Activated CD4-positive, alpha-beta memory T cell treated with anti-CD3 and anti-CD28 coated beads, Interleukin-2, amount 10 ng/mL, durations not matched to agents 7 days and 5 days (primary cell): Measurements from ENCODE around the gene TCFL5. TPM values are rescaled to one million over a fixed set of nuclear protein-coding genes. Genes with fewer than 3 reads are reported as not detected.

ENCODE experiments used
- CTCF ChIA-PET: fragments of 350-600 bp; sonication (Branson Sonifier 250); formaldehyde crosslinking; loops from one replicate; lab custom pipeline; 2021; ENCODE audit warnings: antibody characterized with exemption, inconsistent platforms; lab: Charles Lee
- POLR2A ChIA-PET: fragments of 350-600 bp; sonication (Branson Sonifier 250); formaldehyde crosslinking; loops from one replicate; lab custom pipeline; 2021; ENCODE audit warnings: antibody characterized with exemption; lab: Charles Lee
- DNase-seq: peaks from one replicate; pipeline ENCODE4 v3.0.0-alpha.2; 2020
- H3K27ac Mint-ChIP-seq: one replicate; pipeline ENCODE4 v1.8.0; 2021; ENCODE audit warnings: mild to moderate bottlenecking, mixed read lengths
- H3K27me3 Mint-ChIP-seq: one replicate; pipeline ENCODE4 v1.8.0; 2021; ENCODE audit warnings: mixed read lengths
- H3K36me3 Mint-ChIP-seq: one replicate; pipeline ENCODE4 v1.8.0; 2021; ENCODE audit warnings: low read depth, mixed read lengths
- H3K4me1 Mint-ChIP-seq: one replicate; pipeline ENCODE4 v1.8.0; 2021; ENCODE audit warnings: mixed read lengths
- H3K4me3 Mint-ChIP-seq: one replicate; pipeline ENCODE4 v1.8.0; 2021; ENCODE audit warnings: mild to moderate bottlenecking, mixed read lengths
- H3K9me3 Mint-ChIP-seq: one replicate; pipeline ENCODE4 v1.8.0; 2021; ENCODE audit warnings: mixed read lengths
- total RNA-seq, 2 experiments: library from RNA; stranded (reverse); gene quantifications; one replicate each; pipeline ENCODE4 v1.2.3, GENCODE V29; 2021

The TCFL5 gene
- total RNA-seq, 2 experiments from 2014 or later, result 6.0 to 6.2 TPM

DNA sequence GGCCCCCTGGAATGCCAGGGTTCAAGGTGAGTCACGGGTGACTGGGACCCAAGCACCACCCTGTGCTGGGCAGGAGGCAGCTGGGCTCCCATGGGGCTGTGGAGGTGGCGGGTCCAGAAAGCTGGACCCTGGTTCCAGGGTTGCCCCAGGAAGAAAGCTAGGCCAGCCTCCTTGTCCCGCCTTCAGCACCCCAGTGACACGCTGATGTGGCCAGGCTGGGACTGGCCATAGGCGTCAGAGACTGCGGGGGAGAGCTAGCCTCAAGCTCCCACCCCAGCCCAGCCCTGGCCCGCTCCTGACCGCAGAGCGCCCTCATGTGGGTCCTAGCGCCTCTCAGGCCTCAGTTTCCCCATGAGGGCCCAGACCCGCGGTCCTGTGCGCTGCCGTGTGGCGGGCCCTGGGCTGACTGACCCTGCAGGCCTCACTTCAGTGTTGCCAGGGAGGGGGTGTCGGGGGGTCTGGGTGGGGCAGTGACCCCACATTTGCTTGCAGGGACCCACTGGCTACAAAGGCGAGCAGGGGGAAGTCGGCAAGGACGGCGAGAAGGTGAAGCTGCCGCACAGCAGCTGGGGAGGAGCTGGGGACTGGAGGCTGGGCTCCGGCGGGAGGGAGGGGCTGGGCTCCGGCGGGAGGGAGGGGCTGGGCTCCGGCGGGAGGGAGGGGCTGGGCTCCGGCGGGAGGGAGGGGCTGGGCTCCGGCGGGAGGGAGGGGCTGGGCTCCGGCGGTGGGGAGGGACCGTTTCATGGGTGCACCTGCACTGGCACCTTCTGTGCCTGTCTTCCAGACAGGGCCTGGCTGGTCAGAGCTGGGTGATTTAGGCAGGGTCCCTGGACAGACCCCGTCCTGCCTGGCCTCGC is 36.9 kb downstream of the TCFL5 start:
- POLR2A ChIA-PET, result no interaction called here
- CTCF ChIA-PET, result interaction anchor here (1.0 kb wide), 1 partner anchor 17 kb away, joined by 6 read pairs; no protein-coding TSS in a partner anchor
- Mint-ChIP-seq H3K9me3 (no peaks in the 10 kb centered on the region), H3K4me1 (no peaks in the 10 kb centered on the region), H3K4me3 (no peak overlapping the region), H3K36me3 (no peaks in the 10 kb centered on the region), H3K27ac (no peak overlapping the region), H3K27me3 (peaks cover 2% of the 10 kb centered on the region)
- DNase-seq, result peak; percentile 31

DNA sequence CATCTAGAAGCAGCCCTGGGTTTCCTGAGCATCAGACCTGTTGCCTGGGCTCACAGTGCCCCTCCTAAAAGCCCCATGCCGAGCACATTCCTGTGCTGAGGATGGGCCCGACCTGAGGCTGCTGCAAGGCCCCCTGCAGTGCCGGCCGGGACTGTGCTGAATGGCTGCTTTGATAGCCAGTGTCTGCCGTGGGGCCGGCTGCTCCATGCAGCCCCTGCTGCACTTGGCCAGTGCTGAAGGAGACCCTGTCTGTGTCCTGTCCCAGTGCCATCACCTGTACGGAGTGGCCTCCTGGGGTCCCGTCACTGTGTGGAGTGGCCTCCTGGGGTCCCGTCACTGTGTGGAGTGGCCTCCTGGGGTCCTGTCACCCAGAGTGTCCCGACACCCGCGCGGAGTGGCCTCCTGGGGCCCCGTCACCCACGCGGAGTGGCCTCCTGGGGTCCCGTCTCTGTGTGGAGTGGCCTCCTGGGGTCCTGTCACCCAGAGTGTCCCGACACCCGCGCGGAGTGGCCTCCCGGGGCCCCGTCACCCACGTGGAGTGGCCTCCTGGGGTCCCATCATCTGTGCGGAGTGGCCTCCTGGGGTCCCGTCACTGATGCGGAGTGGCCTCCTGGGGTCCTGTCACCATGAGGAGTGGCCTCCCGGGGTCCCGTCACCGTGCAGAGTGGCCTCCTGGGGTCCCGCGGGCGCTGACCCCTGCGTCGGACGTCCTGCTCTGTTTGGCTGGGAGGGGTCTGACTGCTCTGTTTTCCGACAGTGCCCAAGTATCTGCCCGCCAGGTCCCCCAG is 37.7 kb downstream of the TCFL5 start:
- H3K9me3 Mint-ChIP-seq, result no peaks in the 10 kb centered on the region
- CTCF ChIA-PET, result interaction anchor here (0.6 to 1.5 kb wide), 2 partner anchors 15 to 215 kb away, joined by 3 to 7 read pairs; no protein-coding TSS in a partner anchor
- DNase-seq, result no peak
- no peaks in the 10 kb centered on the region for H3K4me1 Mint-ChIP-seq
- no peak overlapping the region for H3K27ac Mint-ChIP-seq
- POLR2A ChIA-PET, result interaction anchor here (0.9 to 1.3 kb wide), 2 partner anchors 9 to 17 kb away, joined by 3 to 4 read pairs; no protein-coding TSS in a partner anchor
- H3K36me3 Mint-ChIP-seq, result no peaks in the 10 kb centered on the region
- no peak overlapping the region for H3K4me3 Mint-ChIP-seq
- H3K27me3 Mint-ChIP-seq, result peaks cover 2% of the 10 kb centered on the region

DNA sequence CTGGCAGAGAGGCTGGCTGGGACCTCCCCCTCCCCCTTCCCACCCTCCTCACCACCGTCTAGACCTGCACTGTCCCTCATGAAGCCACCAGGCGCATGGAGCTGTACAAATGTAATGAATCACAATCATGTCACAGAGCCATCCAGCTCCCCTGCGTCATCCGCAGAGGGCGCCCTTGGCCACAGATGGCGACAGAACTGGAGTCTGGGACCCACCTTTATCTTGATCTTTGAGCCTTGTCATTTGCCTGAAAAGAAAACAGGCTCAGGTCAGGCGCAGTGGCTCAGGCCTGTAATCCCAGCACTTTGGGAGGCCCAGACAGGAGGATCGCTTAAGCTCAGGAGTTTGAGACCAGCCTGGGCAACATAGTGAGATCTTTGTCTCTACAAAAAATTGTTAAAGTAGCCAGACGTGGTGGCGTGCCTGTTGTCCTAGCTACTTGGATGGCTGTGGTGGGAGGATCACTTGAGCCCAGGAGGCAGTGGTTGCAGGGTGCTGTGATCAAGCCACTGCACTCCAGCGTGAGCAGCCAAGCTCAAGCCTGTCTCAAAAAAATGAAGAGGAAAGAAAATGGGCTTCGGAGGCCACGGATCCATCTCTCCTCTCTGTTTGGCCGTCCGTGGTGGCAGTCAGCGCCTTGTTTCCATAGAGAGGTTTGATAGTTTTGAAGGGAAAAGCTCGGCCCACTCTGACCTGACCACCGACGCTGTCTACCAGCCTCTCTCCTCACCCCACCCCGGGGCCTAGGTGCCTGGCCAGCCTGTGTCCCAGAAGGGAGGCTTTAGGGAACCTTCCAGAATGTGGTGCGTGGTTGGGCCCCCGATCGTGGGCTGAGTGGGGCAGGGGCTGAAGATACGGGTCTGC is 38.6 kb downstream of the TCFL5 start:
- ChIA-PET CTCF (interaction anchor here (0.6 to 1.7 kb wide), 13 partner anchors 10 to 216 kb away, joined by 3 to 7 read pairs (median 3); no protein-coding TSS in a partner anchor), POLR2A (interaction anchor here (0.9 to 1.3 kb wide), 3 partner anchors 8 to 29 kb away, joined by 3 to 4 read pairs (median 3); no protein-coding TSS in a partner anchor)
- H3K27me3 Mint-ChIP-seq, result peaks cover 6% of the 10 kb centered on the region
- H3K36me3 Mint-ChIP-seq, result no peaks in the 10 kb centered on the region
- H3K27ac Mint-ChIP-seq, result no peak overlapping the region
- no peak overlapping the region for H3K4me3 Mint-ChIP-seq
- peak; percentile 60 for DNase-seq
- H3K9me3 Mint-ChIP-seq, result no peaks in the 10 kb centered on the region
- no peaks in the 10 kb centered on the region for H3K4me1 Mint-ChIP-seq

DNA sequence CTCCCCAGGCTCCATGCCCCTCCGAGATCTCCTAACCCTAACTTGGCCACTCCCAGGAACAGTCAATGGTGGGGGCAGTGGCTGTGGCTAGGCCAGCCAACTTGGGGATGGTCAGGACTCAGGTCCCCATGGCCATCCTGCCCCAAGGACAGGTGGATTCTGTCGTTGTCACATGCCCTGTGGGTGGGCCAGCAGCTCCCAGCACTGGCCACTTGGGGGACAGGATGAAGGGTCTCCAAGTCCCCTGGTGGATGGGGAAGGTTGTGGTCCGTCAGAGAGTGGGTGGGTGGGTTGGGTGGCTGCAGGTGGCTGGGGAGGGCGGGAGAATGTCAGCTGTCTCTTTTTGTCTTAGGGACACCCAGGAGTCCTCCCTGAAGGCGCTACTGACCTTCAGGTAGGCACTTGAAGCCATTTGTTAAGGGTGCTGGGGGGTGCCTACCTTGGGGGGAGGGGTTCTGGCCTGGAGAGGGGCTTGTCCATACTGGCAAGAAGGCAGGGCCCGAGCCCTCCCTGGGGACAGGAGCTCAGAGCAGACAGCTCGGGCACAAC is 39.3 kb downstream of the TCFL5 start:
- no peak for DNase-seq
- CTCF ChIA-PET, result interaction anchor here (0.9 to 1.7 kb wide), 12 partner anchors 11 to 187 kb away, joined by 3 to 7 read pairs (median 3); no protein-coding TSS in a partner anchor
- peaks cover 10% of the 10 kb centered on the region for H3K27me3 Mint-ChIP-seq
- no peaks in the 10 kb centered on the region for H3K4me1 Mint-ChIP-seq
- no peak overlapping the region for H3K27ac Mint-ChIP-seq
- no peaks in the 10 kb centered on the region for H3K36me3 Mint-ChIP-seq
- H3K9me3 Mint-ChIP-seq, result no peaks in the 10 kb centered on the region
- POLR2A ChIA-PET, result interaction anchor here (0.9 to 1.3 kb wide), 2 partner anchors 8 to 28 kb away, joined by 3 to 4 read pairs; no protein-coding TSS in a partner anchor
- no peak overlapping the region for H3K4me3 Mint-ChIP-seq

DNA sequence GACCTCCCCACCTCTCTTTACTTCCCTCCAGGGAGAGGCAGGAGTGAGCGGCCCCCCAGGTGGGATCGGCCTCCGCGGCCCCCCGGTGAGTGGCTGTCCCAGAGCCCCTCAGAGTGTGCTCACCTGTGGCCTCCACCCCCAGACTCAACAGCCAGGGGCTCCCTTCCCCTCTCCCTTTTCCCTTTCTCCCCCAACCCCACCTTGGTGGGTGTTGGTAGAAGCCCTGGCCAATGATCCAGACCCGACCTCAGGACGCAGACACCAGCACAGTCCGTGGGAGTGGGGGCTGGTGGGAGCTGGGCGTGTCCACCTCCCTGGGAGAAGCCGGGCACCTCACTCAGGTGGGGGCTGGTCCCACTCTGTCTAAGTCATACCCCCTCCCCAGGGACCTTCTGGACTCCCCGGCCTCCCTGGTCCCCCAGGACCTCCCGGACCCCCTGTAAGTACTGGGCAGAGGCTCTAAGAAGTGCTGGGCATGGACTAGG is 39.9 kb downstream of the TCFL5 start:
- Mint-ChIP-seq H3K4me1 (no peaks in the 10 kb centered on the region), H3K36me3 (no peaks in the 10 kb centered on the region), H3K9me3 (no peaks in the 10 kb centered on the region), H3K27me3 (peaks cover 10% of the 10 kb centered on the region), H3K4me3 (no peak overlapping the region), H3K27ac (no peak overlapping the region)
- DNase-seq, result no peak
- ChIA-PET CTCF (interaction anchor here (1.7 kb wide), 2 partner anchors 72 to 188 kb away, joined by 3 to 6 read pairs; no protein-coding TSS in a partner anchor), POLR2A (no interaction called here)

- peaks cover 14% of the 10 kb centered on the region for H3K27me3 Mint-ChIP-seq
- no peak for DNase-seq
- no peak overlapping the region for H3K4me3 Mint-ChIP-seq
- ChIA-PET POLR2A (no interaction called here), CTCF (no interaction called here)
- H3K36me3 Mint-ChIP-seq, result no peaks in the 10 kb centered on the region
- no peaks in the 10 kb centered on the region for H3K9me3 Mint-ChIP-seq
- no peak overlapping the region for H3K27ac Mint-ChIP-seq
- H3K4me1 Mint-ChIP-seq, result no peaks in the 10 kb centered on the region
Observed at GRCh38 chr20:62820962-62821725, 40.5 kb downstream of the TCFL5 start.

GRCh38 chr20:62820208-62820961 is 41.2 kb downstream of the TCFL5 start:
- Mint-ChIP-seq H3K4me1 (peaks cover 3% of the 10 kb centered on the region), H3K27me3 (peaks cover 22% of the 10 kb centered on the region), H3K9me3 (no peaks in the 10 kb centered on the region), H3K36me3 (no peaks in the 10 kb centered on the region), H3K27ac (no peak overlapping the region), H3K4me3 (no peak overlapping the region)
- CTCF ChIA-PET, result no interaction called here
- DNase-seq, result no peak
- POLR2A ChIA-PET, result no interaction called here

DNA sequence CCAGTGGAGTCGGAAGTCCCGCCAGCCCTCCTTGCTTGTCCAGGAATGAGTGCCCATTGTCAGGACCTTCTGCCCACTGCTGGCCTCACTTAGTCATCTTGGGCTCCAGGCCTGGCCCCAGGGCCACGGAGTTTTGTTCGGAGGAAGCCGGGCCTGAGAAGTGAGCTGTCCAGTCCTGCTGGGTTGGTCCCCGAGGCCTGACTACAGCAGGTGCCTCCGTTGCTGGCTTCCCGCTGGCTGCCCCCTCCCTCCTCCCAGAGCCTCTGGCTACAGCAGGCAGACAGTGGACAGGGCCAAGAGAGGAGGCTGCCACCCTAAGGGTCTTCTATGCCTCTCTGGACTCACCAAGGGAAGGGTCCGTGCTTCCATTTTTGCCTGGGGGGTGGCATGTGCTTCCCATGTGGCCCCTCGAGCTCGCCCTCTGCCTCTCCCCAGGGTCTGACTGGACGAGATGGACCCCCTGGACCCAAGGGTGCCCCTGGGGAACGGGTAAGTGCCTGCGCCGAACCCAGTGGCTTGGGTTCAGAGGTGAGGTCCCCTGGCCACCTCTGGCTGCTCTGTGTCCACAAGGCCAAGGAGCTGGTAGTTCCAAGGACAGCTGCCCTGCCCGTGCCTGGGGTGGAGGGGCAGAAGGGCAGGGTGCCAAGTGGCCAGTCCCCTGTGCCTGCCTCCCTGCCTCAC is 42.0 kb downstream of the TCFL5 start:
- no peak for DNase-seq
- Mint-ChIP-seq H3K27ac (no peak overlapping the region), H3K9me3 (no peaks in the 10 kb centered on the region), H3K4me3 (no peak overlapping the region), H3K4me1 (peaks cover 5% of the 10 kb centered on the region), H3K36me3 (no peaks in the 10 kb centered on the region), H3K27me3 (peaks cover 26% of the 10 kb centered on the region)
- CTCF ChIA-PET, result no interaction called here
- POLR2A ChIA-PET, result interaction anchor here (1.6 kb wide), 1 partner anchor 15 kb away, joined by 4 read pairs; the partner anchor contains the start of gene OGFR

GRCh38 chr20:62818592-62819493 is 42.8 kb downstream of the TCFL5 start:
- ChIA-PET POLR2A (interaction anchor here (1.6 kb wide), 1 partner anchor 14 kb away, joined by 4 read pairs; the partner anchor contains the start of gene OGFR), CTCF (interaction anchor here (0.9 kb wide), 1 partner anchor 10 kb away, joined by 6 read pairs; no protein-coding TSS in a partner anchor)
- peaks cover 26% of the 10 kb centered on the region for H3K27me3 Mint-ChIP-seq
- peaks cover 5% of the 10 kb centered on the region for H3K4me1 Mint-ChIP-seq
- no peak for DNase-seq
- H3K27ac Mint-ChIP-seq, result no peak overlapping the region
- no peak overlapping the region for H3K4me3 Mint-ChIP-seq
- no peaks in the 10 kb centered on the region for H3K36me3 Mint-ChIP-seq
- H3K9me3 Mint-ChIP-seq, result no peaks in the 10 kb centered on the region
